CD4-positive, alpha-beta T cell (primary cell): ENCODE data around the gene ACACA. TPM values are rescaled to one million over a fixed set of nuclear protein-coding genes. Genes with fewer than 3 reads are reported as not detected.

Source experiments
- ATAC-seq: fragments of 200-7000 bp; cut with Tn5 transposase; one replicate; pipeline ENCODE4 v1.10.0; 2022; ENCODE audit warnings: mild to moderate bottlenecking; ENCODE audit not compliant: poor library complexity
- CTCF ChIA-PET: fragments of 350-600 bp; sonication (Branson Sonifier 250); formaldehyde crosslinking; loops from one replicate; lab custom pipeline; 2021; ENCODE audit warnings: antibody characterized with exemption, inconsistent platforms; lab: Charles Lee
- POLR2A ChIA-PET: fragments of 350-600 bp; sonication (Branson Sonifier 250); formaldehyde crosslinking; loops from one replicate; lab custom pipeline; 2021; ENCODE audit warnings: antibody characterized with exemption, inconsistent platforms; lab: Charles Lee
- DNase-seq, 14 experiments: peaks; one replicate each; pipeline ENCODE4 v3.0.0-alpha.2; 2013 to 2020; ENCODE audit warnings: mixed read lengths in 2 of 14
- H3K27ac ChIP-seq, 2 donors: one replicate each; pipeline versions ENCODE4 v1.5.1 to v1.7.0; 2013; ENCODE audit warnings: low read length in 2 of 2, low read depth in 1 of 2, mild to moderate bottlenecking in 1 of 2
- H3K27me3 ChIP-seq, 2 experiments: 1 replicate in 1 of 2; 2 replicates in 1 of 2; pipeline versions ENCODE4 v1.6.1 to v1.7.0; 2013; ENCODE audit warnings: low read length in 2 of 2, control low read depth in 1 of 2, mild to moderate bottlenecking in 1 of 2, moderate library complexity in 1 of 2; ENCODE audit not compliant: insufficient read depth in 2 of 2, control insufficient read depth in 1 of 2
- H3K36me3 ChIP-seq: one replicate; pipeline ENCODE4 v1.6.1; 2013; ENCODE audit warnings: low read length, control low read depth; ENCODE audit not compliant: insufficient read depth
- H3K4me1 ChIP-seq: one replicate; pipeline ENCODE4 v1.6.1; 2013; ENCODE audit warnings: low read length, control low read depth; ENCODE audit not compliant: insufficient read depth
- H3K4me3 ChIP-seq: one replicate; pipeline ENCODE4 v1.5.1; 2013; ENCODE audit warnings: mild to moderate bottlenecking, low read length, moderate library complexity
- H3K9me3 ChIP-seq, 2 experiments: 1 replicate in 1 of 2; 2 replicates in 1 of 2; pipeline versions ENCODE4 v1.6.1 to v1.7.0; 2013; ENCODE audit warnings: low read length in 2 of 2, mild to moderate bottlenecking in 2 of 2, control low read depth in 1 of 2, moderate library complexity in 1 of 2; ENCODE audit not compliant: control insufficient read depth in 1 of 2, insufficient read depth in 1 of 2
- H3K27ac Mint-ChIP-seq: one replicate; pipeline ENCODE4 v1.8.0; 2020; ENCODE audit warnings: mixed read lengths
- H3K27me3 Mint-ChIP-seq: one replicate; pipeline ENCODE4 v1.8.0; 2021; ENCODE audit warnings: mixed read lengths
- H3K36me3 Mint-ChIP-seq: one replicate; pipeline ENCODE4 v1.8.0; 2021; ENCODE audit warnings: low read depth, mixed read lengths
- H3K4me1 Mint-ChIP-seq: one replicate; pipeline ENCODE4 v1.8.0; 2021; ENCODE audit warnings: low read depth, mixed read lengths
- H3K4me3 Mint-ChIP-seq: one replicate; pipeline ENCODE4 v1.8.0; 2020; ENCODE audit warnings: mild to moderate bottlenecking, mixed read lengths
- H3K9me3 Mint-ChIP-seq: one replicate; pipeline ENCODE4 v1.8.0; 2020; ENCODE audit warnings: mixed read lengths
- CTCF ChIP-seq: fragments of 200-600 bp; IDR thresholded peaks from one replicate; pipeline ENCODE4 v1.8.0; 2022; ENCODE audit warnings: antibody characterized with exemption, mild to moderate bottlenecking
- intact Hi-C, 2 experiments: fragments of 100-400 bp; cut with DNase I in 1 of 2; cut with micrococcal nuclease in 1 of 2; formaldehyde crosslinking; loops; one replicate each; pipeline versions ENCODE4 v1.15.1 to v1.9.0; 2023 to 2025; cut with DNase I, micrococcal nuclease
- total RNA-seq, 174 experiments: library from RNA in 2 of 174; stranded (reverse) in 2 of 174; gene quantifications; one replicate each; pipeline ENCODE4 v1.2.3 and lab custom pipeline; 2021 to 2026

The ACACA gene
- total RNA-seq, 2 experiments from 2014 or later = 26.0 to 28.9 TPM

- POLR2A ChIA-PET = interaction anchor here (1.5 kb wide), 1 partner anchor 13 kb away, joined by 4 read pairs; no protein-coding TSS in a partner anchor
- ATAC-seq (no peak), DNase-seq (no peak)
- H3K27ac Mint-ChIP-seq = no peak overlapping the region
- Histone ChIP-seq H3K27ac (no peak overlapping the region), H3K36me3 (no peaks in the 10 kb centered on the region), H3K9me3 (no peaks in the 10 kb centered on the region), H3K4me1 (peaks cover 16% of the 10 kb centered on the region), H3K4me3 (no peak overlapping the region), H3K27me3 (no peaks in the 10 kb centered on the region)
- intact Hi-C loops = loop anchor here in 1 of 2 experiments (2.0 to 5.0 kb wide), 2 partner anchors 46 to 127 kb away; partner anchors contain the start of genes ACACA, DUSP14 and TADA2A
- TF ChIP-seq CTCF = no peak
- CTCF ChIA-PET = interaction anchor here (4.2 kb wide), 1 partner anchor 13 kb away, joined by 32 read pairs; no protein-coding TSS in a partner anchor
- no peaks in the 10 kb centered on the region for H3K36me3 Mint-ChIP-seq
- H3K27me3 Mint-ChIP-seq = no peaks in the 10 kb centered on the region
- no peaks in the 10 kb centered on the region for H3K9me3 Mint-ChIP-seq
- peak overlapping the region; percentile 49 for H3K4me3 Mint-ChIP-seq
- peaks cover 22% of the 10 kb centered on the region for H3K4me1 Mint-ChIP-seq
These were observed 46.0 kb downstream of the ACACA start for GRCh38 chr17:37360632-37361031.

- no peaks in the 10 kb centered on the region for H3K36me3 Mint-ChIP-seq
- H3K9me3 Mint-ChIP-seq = no peaks in the 10 kb centered on the region
- ATAC-seq (no peak), DNase-seq (no peak)
- TF ChIP-seq CTCF = no peak
- Histone ChIP-seq H3K4me3 (peak overlapping the region; percentile 74), H3K27ac (peak overlapping the region; percentile 41 to 63), H3K4me1 (peaks cover 16% of the 10 kb centered on the region), H3K9me3 (no peaks in the 10 kb centered on the region), H3K27me3 (no peaks in the 10 kb centered on the region), H3K36me3 (no peaks in the 10 kb centered on the region)
- H3K27ac Mint-ChIP-seq = peak overlapping the region; percentile 82
- H3K4me3 Mint-ChIP-seq = peak overlapping the region; percentile 89
- no peaks in the 10 kb centered on the region for H3K27me3 Mint-ChIP-seq
- peaks cover 22% of the 10 kb centered on the region for H3K4me1 Mint-ChIP-seq
- ChIA-PET POLR2A (interaction anchor here (0.8 to 1.5 kb wide), 4 partner anchors 14 to 637 kb away, joined by 3 to 5 read pairs (median 4); partner anchors contain the start of genes ACACA and TADA2A), CTCF (interaction anchor here (4.2 kb wide), 1 partner anchor 14 kb away, joined by 32 read pairs; no protein-coding TSS in a partner anchor)
- intact Hi-C loops = loop anchor here (2.0 to 5.0 kb wide), 4 partner anchors 47 to 412 kb away; partner anchors contain the start of genes ACACA (in 2 of the 2), TADA2A (in 2 of the 2), AATF (in 1 of the 2) and DDX52 (in 1 of the 2)
These were observed 46.9 kb downstream of the ACACA start for GRCh38 chr17:37359682-37360188.

GRCh38 chr17:37358830-37359681 is 47.6 kb downstream of the ACACA start:
- intact Hi-C loops = loop anchor here (2.0 to 5.0 kb wide), 3 partner anchors 48 to 412 kb away; partner anchors contain the start of genes AATF (in 1 of the 2), ACACA (in 1 of the 2), DDX52 (in 1 of the 2) and TADA2A (in 1 of the 2)
- TF ChIP-seq CTCF = no peak
- Mint-ChIP-seq H3K27me3 (no peaks in the 10 kb centered on the region), H3K27ac (peak overlapping the region; percentile 89), H3K4me3 (peak overlapping the region; percentile 93), H3K36me3 (no peaks in the 10 kb centered on the region), H3K9me3 (no peaks in the 10 kb centered on the region), H3K4me1 (peaks cover 22% of the 10 kb centered on the region)
- H3K9me3 ChIP-seq = no peaks in the 10 kb centered on the region
- ATAC-seq (peak; percentile 95), DNase-seq (peak; percentile 73 to 96 (median 84))
- no peaks in the 10 kb centered on the region for H3K36me3 ChIP-seq
- POLR2A ChIA-PET = interaction anchor here (0.7 to 1.5 kb wide), 7 partner anchors 13 to 824 kb away, joined by 3 to 5 read pairs (median 3); partner anchors contain the start of genes ACACA, MYO19, PIGW and TADA2A
- peak overlapping the region; percentile 41 to 63 for H3K27ac ChIP-seq
- no peaks in the 10 kb centered on the region for H3K27me3 ChIP-seq
- H3K4me3 ChIP-seq = peak overlapping the region; percentile 74
- peaks cover 16% of the 10 kb centered on the region for H3K4me1 ChIP-seq
- CTCF ChIA-PET = interaction anchor here (0.6 to 4.2 kb wide), 3 partner anchors 11 to 91 kb away, joined by 3 to 32 read pairs (median 3); no protein-coding TSS in a partner anchor
